A549 (cell line): ENCODE measurements around the gene EFCAB14. TPM values are rescaled to one million over a fixed set of nuclear protein-coding genes. Genes with fewer than 3 reads are reported as not detected.

Experiments used
- ATAC-seq, 2 experiments: fragments of 200-7000 bp in 1 of 2; fragments of >200 bp in 1 of 2; cut with Nextera tagmentation in 1 of 2; cut with Tn5 transposase in 1 of 2; 3 replicates each; pipeline versions ENCODE4 v1.8.0 to v1.9.1; 2018 to 2020; ENCODE audit warnings: mild to moderate bottlenecking in 1 of 2, moderate library complexity in 1 of 2
- CTCF ChIA-PET: fragments of 300-600 bp; sonication (Branson Sonifier 250); formaldehyde crosslinking; extraction: SDS; loops from one replicate; lab custom pipeline; 2021; ENCODE audit warnings: antibody characterized with exemption, inconsistent platforms; lab: Yijun Ruan, JAX
- POLR2A ChIA-PET: fragments of 350-600 bp; formaldehyde crosslinking; extraction: SDS; loops from one replicate; lab custom pipeline; 2021; ENCODE audit warnings: antibody characterized with exemption, inconsistent platforms; lab: Yijun Ruan, JAX
- DNase-seq, 2 experiments: peaks; one replicate each; pipeline versions ENCODE4 v3.0.0 to v3.0.0-alpha.2; 2011 to 2016; ENCODE audit warnings: low read depth in 1 of 2, low spot score in 1 of 2
- FAIRE-seq: peaks from 2 replicates; lab custom pipeline; 2011; peaks lifted over from hg19 to GRCh38; lab: Jason Lieb, UNC
- H3K27ac ChIP-seq, 2 experiments: fragments of >200 bp; sonication (Bioruptor Twin); formaldehyde crosslinking; 3 replicates each; pipeline ENCODE4 v1.5.1; 2016 to 2017
- H3K4me1 ChIP-seq: fragments of >200 bp; sonication (Bioruptor Twin); formaldehyde crosslinking; 3 replicates; pipeline ENCODE4 v1.6.1; 2016
- H3K4me2 ChIP-seq: fragments of >200 bp; sonication (Bioruptor Twin); formaldehyde crosslinking; 3 replicates; pipeline ENCODE4 v1.6.1; 2016
- H3K4me3 ChIP-seq: fragments of >200 bp; sonication (Bioruptor Twin); formaldehyde crosslinking; 3 replicates; pipeline ENCODE4 v1.5.1; 2016
- H3K9me3 ChIP-seq: fragments of >200 bp; sonication (Bioruptor Twin); formaldehyde crosslinking; 3 replicates; pipeline ENCODE4 v1.6.1; 2016
- CBX2 ChIP-seq: fragments of 200-600 bp; sonication (generic); IDR thresholded peaks from 2 replicates; pipeline ENCODE4 v1.6.1; 2016; ENCODE audit warnings: low read depth, mild to moderate bottlenecking, borderline replicate concordance
- CEBPB ChIP-seq, 2 experiments: fragments of >200 bp in 1 of 2; sonication (Bioruptor Twin) in 1 of 2; formaldehyde crosslinking in 1 of 2; IDR thresholded peaks; 2 replicates each; pipeline ENCODE4 v1.6.1; 2012 to 2016
- EHMT2 ChIP-seq: fragments of 200-600 bp; sonication (generic); IDR thresholded peaks from 2 replicates; pipeline ENCODE4 v1.6.1; 2016; ENCODE audit warnings: antibody characterized with exemption, low read depth, mild to moderate bottlenecking, moderate library complexity
- FOSL2 ChIP-seq, 2 experiments: fragments of 450-650 bp in 1 of 2; fragments of >200 bp in 1 of 2; sonication (Bioruptor Twin) in 1 of 2; formaldehyde crosslinking; IDR thresholded peaks; 2 replicates each; pipeline versions ENCODE4 v1.5.0 to v1.6.1; 2016 to 2020; ENCODE audit warnings: mild to moderate bottlenecking in 1 of 2, moderate library complexity in 1 of 2
- HOXA7 ChIP-seq: fragments of 250-450 bp; sonication (Bioruptor Pico); IDR thresholded peaks from 2 replicates; pipeline ENCODE4 v1.5.0; 2020; ENCODE audit warnings: mild to moderate bottlenecking, moderate library complexity
- HOXB13 ChIP-seq: fragments of 250-450 bp; sonication (Bioruptor Pico); IDR thresholded peaks from 2 replicates; pipeline ENCODE4 v1.5.0; 2020; ENCODE audit warnings: low read depth, mild to moderate bottlenecking, moderate library complexity
- KDM5A ChIP-seq: fragments of 200-600 bp; sonication (generic); IDR thresholded peaks from 2 replicates; pipeline ENCODE4 v1.6.1; 2016; ENCODE audit warnings: antibody characterized with exemption, mild to moderate bottlenecking
- PHF8 ChIP-seq: fragments of 200-600 bp; sonication (generic); IDR thresholded peaks from 2 replicates; pipeline ENCODE4 v1.6.1; 2016; ENCODE audit warnings: low read depth, mild to moderate bottlenecking, antibody characterized with exemption, moderate library complexity, borderline replicate concordance
- POLR2A ChIP-seq: IDR thresholded peaks from 2 replicates; pipeline ENCODE4 v1.6.1; 2012; ENCODE audit warnings: mild to moderate bottlenecking, low read length
- SMC3 ChIP-seq: fragments of >200 bp; sonication (Bioruptor Twin); formaldehyde crosslinking; IDR thresholded peaks from 3 replicates; pipeline ENCODE4 v1.6.1; 2018; ENCODE audit warnings: inconsistent platforms
- SREBF2 ChIP-seq: fragments of 450-650 bp; IDR thresholded peaks from 2 replicates; pipeline ENCODE4 v1.6.1; 2014; ENCODE audit warnings: mild to moderate bottlenecking, moderate library complexity
- ZC3H11A ChIP-seq: fragments of 450-650 bp; IDR thresholded peaks from 2 replicates; pipeline ENCODE4 v1.6.1; 2014; ENCODE audit warnings: antibody characterized with exemption, mild to moderate bottlenecking
- ZNF302 ChIP-seq: fragments of 250-450 bp; sonication (Bioruptor Pico); IDR thresholded peaks from 2 replicates; pipeline ENCODE4 v1.9.0; 2021; ENCODE audit warnings: inconsistent platforms, mild to moderate bottlenecking, moderate library complexity
- WGBS: methylation state at CpG from one replicate; pipeline ENCODE4 v1.1.6; 2017; ENCODE audit errors: missing lambda C conversion rate; 5-methylcytosine and 5-hydroxymethylcytosine counted together
- polyA plus RNA-seq, 4 experiments: library from polyadenylated mRNA; depleted of rRNA in 3 of 4; stranded (reverse); fragments of >200 nt; fragmentation: RNase III in 1 of 4; extraction: RNeasy Plus Mini Kit Qiagen cat#74134 plus additional on column Dnase treatment in 1 of 4; gene quantifications; 2 replicates in 3 of 4; 3 replicates in 1 of 4; pipeline ENCODE4 v1.2.3, GENCODE V29; 2011 to 2017
- TF ChIP-seq, protein P1 (sequence below): IDR thresholded peaks from 2 replicates; pipeline ENCODE4 v1.6.1; 2012; ENCODE audit warnings: low read depth, borderline replicate concordance
- TF ChIP-seq, protein P2 (sequence below): fragments of 150-350 bp; IDR thresholded peaks from 2 replicates; pipeline ENCODE4 v1.6.1; 2014; ENCODE audit warnings: low read depth, mild to moderate bottlenecking, low read length
- TF ChIP-seq, protein P3 (sequence below): fragments of 250-450 bp; sonication (Bioruptor Pico); IDR thresholded peaks from 2 replicates; pipeline ENCODE4 v1.5.0; 2021; ENCODE audit warnings: mild to moderate bottlenecking, moderate library complexity, borderline replicate concordance
- TF ChIP-seq, protein P4 (sequence below): fragments of >200 bp; sonication (Bioruptor Twin); formaldehyde crosslinking; IDR thresholded peaks from 3 replicates; pipeline ENCODE4 v1.6.1; 2016

The EFCAB14 gene
- polyA plus RNA-seq, 2 of the 4 experiments (the other 2 are of a cell fraction): 18.0 to 41.4 TPM

DNA sequence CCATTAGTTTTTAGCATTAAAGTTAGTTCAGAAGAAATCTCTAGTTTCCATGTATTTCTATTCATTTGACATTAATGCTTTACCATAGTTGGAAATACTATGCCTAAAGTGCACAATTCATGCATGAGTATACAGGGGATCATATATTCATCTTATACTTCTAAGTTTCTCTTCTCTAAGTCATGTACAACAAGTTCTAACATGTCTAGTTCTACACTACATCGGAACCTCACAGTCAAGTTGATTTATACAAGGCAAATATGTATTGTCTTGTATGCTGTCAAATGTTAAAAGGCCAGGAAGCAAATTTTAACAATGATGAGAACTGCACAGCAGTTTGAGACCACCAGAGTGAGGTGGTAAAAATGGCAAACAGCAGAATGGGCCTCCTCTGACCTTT lies 79.4 kb downstream of the EFCAB14 start:
- 81% methylated on average over 1 of the region's 1 CpG for WGBS
- Histone ChIP-seq H3K4me1 (peaks cover 38% of the 10 kb centered on the region), H3K27ac (0 out of 6 replicates have a peak overlapping the region, but pooled peaks of 1 of the 2 experiments have one; percentile 36)
- FAIRE-seq: no peak
- TF ChIP-seq, protein P1, sequence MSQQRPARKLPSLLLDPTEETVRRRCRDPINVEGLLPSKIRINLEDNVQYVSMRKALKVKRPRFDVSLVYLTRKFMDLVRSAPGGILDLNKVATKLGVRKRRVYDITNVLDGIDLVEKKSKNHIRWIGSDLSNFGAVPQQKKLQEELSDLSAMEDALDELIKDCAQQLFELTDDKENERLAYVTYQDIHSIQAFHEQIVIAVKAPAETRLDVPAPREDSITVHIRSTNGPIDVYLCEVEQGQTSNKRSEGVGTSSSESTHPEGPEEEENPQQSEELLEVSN: no peak
- no peak for TF ChIP-seq SREBF2
- no peak for TF ChIP-seq EHMT2
- TF ChIP-seq, protein P2, sequence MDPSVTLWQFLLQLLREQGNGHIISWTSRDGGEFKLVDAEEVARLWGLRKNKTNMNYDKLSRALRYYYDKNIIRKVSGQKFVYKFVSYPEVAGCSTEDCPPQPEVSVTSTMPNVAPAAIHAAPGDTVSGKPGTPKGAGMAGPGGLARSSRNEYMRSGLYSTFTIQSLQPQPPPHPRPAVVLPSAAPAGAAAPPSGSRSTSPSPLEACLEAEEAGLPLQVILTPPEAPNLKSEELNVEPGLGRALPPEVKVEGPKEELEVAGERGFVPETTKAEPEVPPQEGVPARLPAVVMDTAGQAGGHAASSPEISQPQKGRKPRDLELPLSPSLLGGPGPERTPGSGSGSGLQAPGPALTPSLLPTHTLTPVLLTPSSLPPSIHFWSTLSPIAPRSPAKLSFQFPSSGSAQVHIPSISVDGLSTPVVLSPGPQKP: no peak
- TF ChIP-seq SMC3: no peak
- TF ChIP-seq PHF8: no peak
- TF ChIP-seq, all 56 proteins: peak for 0
- DNase-seq (no peak), ATAC-seq (no peak)
- ChIA-PET POLR2A (no interaction called here), CTCF (interaction anchor here (0.8 to 1.1 kb wide), 2 partner anchors 8 to 16 kb away, joined by 3 read pairs; no protein-coding TSS in a partner anchor)
- Histone ChIP-seq H3K4me3 (no peak overlapping the region), H3K9me3 (no peaks in the 10 kb centered on the region), H3K4me2 (peak overlapping the region; percentile 53; the same call in 2 of the 3 replicates)

DNA sequence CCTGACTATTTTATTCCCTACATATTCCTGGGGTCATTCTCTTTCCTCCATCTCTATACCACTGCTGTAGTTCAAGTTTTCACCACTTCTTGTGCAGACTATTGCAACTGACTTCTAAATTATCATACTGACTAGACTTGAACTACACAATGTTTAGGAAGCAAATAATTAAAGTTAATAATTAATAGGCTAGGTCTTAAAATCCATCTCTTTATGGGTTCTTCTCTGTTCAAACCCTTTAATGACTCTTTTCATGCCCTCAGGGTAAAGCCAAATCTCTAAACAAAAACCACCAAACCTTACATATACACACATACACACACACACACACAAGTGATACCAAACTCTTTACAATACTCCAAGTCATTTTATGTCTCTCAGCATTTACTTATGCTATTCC lies 80.0 kb downstream of the EFCAB14 start:
- Histone ChIP-seq H3K27ac (peak overlapping the region in 1 of 2 experiments; percentile 36; a peak in 1 of 6 replicates), H3K4me2 (peak overlapping the region; percentile 53), H3K9me3 (no peaks in the 10 kb centered on the region), H3K4me1 (peaks cover 34% of the 10 kb centered on the region), H3K4me3 (no peak overlapping the region)
- ATAC-seq (peak in 1 of 2 experiments; percentile 46; a peak in 1 of 6 replicates), FAIRE-seq (no peak), DNase-seq (no peak)
- ChIA-PET POLR2A (no interaction called here), CTCF (no interaction called here)
- TF ChIP-seq KDM5A: no peak
- TF ChIP-seq, protein P3, sequence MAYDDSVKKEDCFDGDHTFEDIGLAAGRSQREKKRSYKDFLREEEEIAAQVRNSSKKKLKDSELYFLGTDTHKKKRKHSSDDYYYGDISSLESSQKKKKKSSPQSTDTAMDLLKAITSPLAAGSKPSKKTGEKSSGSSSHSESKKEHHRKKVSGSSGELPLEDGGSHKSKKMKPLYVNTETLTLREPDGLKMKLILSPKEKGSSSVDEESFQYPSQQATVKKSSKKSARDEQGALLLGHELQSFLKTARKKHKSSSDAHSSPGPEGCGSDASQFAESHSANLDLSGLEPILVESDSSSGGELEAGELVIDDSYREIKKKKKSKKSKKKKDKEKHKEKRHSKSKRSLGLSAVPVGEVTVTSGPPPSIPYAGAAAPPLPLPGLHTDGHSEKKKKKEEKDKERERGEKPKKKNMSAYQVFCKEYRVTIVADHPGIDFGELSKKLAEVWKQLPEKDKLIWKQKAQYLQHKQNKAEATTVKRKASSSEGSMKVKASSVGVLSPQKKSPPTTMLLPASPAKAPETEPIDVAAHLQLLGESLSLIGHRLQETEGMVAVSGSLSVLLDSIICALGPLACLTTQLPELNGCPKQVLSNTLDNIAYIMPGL: no peak
- no peak for TF ChIP-seq ZC3H11A
- TF ChIP-seq EHMT2: no peak
- TF ChIP-seq, all 56 proteins: peak for 0

DNA sequence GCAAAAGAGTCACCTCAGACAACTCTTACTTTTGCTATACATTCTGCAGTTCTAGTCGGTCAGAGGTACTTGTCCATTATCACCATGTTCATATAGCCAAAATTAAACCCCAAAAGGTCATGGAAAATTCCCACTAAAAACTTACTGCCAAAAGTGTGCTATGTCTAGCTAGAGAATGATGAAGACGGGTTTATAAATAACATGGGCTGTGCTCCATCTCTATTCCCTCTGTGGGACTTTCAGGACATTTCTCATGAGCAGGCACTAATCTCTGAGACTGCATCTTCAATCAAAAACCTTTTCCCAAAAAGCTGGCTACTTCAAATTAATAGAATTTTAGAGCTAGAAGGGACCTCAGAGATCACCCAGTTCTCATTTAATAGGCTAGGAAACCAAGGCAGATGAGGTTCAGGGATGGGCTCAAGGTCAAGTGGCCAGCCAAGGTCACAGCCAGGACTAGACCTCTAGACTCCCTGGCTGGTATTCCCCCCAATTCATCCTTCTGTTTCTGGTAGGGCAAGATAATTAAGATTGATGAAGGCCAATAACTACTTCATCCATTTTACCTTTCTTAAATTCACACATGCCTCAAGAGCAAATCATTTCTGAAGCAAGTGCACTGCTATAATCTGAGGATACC lies 81.3 kb downstream of the EFCAB14 start:
- H3K4me1 ChIP-seq: peaks cover 21% of the 10 kb centered on the region
- no peaks in the 10 kb centered on the region for H3K9me3 ChIP-seq
- DNase-seq: no peak
- ChIA-PET POLR2A (no interaction called here), CTCF (interaction anchor here (1.2 kb wide), 1 partner anchor 195 kb away, joined by 3 read pairs; no protein-coding TSS in a partner anchor)
- WGBS: 52% methylated on average over 2 of the region's 2 CpGs
- no peak for ATAC-seq
- H3K27ac ChIP-seq: no peak overlapping the region
- no peak for FAIRE-seq
- no peak for TF ChIP-seq HOXA7 (CRISPR knock-in tag)
- no peak for TF ChIP-seq ZNF302 (CRISPR knock-in tag)
- no peak for TF ChIP-seq CBX2
- no peak for TF ChIP-seq HOXB13 (CRISPR knock-in tag)
- no peak for TF ChIP-seq FOSL2 (IDR thresholded peaks at IDR 0.05)
- TF ChIP-seq FOSL2 (CRISPR knock-in tag; IDR thresholded peaks at IDR 0.05): no peak
- no peak for TF ChIP-seq POLR2A
- no peak for TF ChIP-seq KDM5A
- TF ChIP-seq, protein P4, sequence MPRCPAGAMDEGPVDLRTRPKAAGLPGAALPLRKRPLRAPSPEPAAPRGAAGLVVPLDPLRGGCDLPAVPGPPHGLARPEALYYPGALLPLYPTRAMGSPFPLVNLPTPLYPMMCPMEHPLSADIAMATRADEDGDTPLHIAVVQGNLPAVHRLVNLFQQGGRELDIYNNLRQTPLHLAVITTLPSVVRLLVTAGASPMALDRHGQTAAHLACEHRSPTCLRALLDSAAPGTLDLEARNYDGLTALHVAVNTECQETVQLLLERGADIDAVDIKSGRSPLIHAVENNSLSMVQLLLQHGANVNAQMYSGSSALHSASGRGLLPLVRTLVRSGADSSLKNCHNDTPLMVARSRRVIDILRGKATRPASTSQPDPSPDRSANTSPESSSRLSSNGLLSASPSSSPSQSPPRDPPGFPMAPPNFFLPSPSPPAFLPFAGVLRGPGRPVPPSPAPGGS: no peak
- no peak for TF ChIP-seq CEBPB (IDR thresholded peaks at IDR 0.05)
- TF ChIP-seq, protein P2: no peak
- no peak overlapping the region for H3K4me2 ChIP-seq
- no peak overlapping the region for H3K4me3 ChIP-seq
